Measurements from ENCODE around the gene CADPS2.

DNA sequence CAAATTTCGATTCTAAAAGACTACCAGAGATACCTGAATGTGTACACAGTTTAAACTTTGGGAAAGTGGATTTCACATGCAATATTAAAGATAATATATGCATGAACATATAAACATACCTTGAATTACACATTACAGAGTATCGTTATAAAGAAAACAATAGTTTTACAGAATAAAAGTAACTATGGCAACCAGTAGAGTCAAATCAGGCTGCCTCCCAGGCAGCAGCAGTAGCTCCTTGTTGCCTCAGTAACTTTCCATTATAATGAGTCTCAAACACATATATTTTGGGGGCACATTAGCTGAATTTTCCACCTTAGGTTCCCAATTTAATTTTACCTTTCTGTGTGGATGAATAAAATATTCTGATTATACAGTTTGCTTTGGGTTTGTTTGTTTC is 417.3 kb downstream of the CADPS2 start:
- no peak for TF ChIP-seq POLR2A (IDR thresholded peaks at IDR 0.05)
- TF ChIP-seq, protein P1, sequence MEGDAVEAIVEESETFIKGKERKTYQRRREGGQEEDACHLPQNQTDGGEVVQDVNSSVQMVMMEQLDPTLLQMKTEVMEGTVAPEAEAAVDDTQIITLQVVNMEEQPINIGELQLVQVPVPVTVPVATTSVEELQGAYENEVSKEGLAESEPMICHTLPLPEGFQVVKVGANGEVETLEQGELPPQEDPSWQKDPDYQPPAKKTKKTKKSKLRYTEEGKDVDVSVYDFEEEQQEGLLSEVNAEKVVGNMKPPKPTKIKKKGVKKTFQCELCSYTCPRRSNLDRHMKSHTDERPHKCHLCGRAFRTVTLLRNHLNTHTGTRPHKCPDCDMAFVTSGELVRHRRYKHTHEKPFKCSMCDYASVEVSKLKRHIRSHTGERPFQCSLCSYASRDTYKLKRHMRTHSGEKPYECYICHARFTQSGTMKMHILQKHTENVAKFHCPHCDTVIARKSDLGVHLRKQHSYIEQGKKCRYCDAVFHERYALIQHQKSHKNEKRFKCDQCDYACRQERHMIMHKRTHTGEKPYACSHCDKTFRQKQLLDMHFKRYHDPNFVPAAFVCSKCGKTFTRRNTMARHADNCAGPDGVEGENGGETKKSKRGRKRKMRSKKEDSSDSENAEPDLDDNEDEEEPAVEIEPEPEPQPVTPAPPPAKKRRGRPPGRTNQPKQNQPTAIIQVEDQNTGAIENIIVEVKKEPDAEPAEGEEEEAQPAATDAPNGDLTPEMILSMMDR (IDR thresholded peaks at IDR 0.05 in 4 of 5, conservative IDR thresholded peaks at IDR 0.05 in 1 of 5) = no peak
